Nephron progenitor cell (in vitro differentiated cells): ENCODE results near the gene PICK1.

Source experiments
- DNase-seq: peaks from one replicate; pipeline ENCODE4 v3.0.0; 2021
- H3K27ac Mint-ChIP-seq: 2 replicates; pipeline ENCODE4 v1.8.0; 2021; ENCODE audit warnings: mild to moderate bottlenecking, moderate library complexity, mixed read lengths
- H3K27me3 Mint-ChIP-seq: 2 replicates; pipeline ENCODE4 v1.8.0; 2021; ENCODE audit warnings: mild to moderate bottlenecking, low read depth, mixed read lengths; ENCODE audit not compliant: poor library complexity
- H3K36me3 Mint-ChIP-seq: 2 replicates; pipeline ENCODE4 v1.8.0; 2021; ENCODE audit warnings: low read depth, mixed read lengths
- H3K4me1 Mint-ChIP-seq: 2 replicates; pipeline ENCODE4 v1.8.0; 2021; ENCODE audit warnings: mixed read lengths
- H3K4me3 Mint-ChIP-seq: 2 replicates; pipeline ENCODE4 v1.8.0; 2021; ENCODE audit warnings: mild to moderate bottlenecking, moderate library complexity, mixed read lengths
- H3K9me3 Mint-ChIP-seq: 2 replicates; pipeline ENCODE4 v1.8.0; 2021; ENCODE audit warnings: mild to moderate bottlenecking, moderate library complexity, mixed read lengths
- CTCF ChIP-seq: fragments of 200-600 bp; sonication (generic); IDR thresholded peaks from 2 replicates; pipeline ENCODE4 v1.5.0; 2021; ENCODE audit warnings: antibody characterized with exemption

Gene PICK1

GRCh38 chr22:38068641-38069371, 11.6 kb downstream of the PICK1 start:
- TF ChIP-seq CTCF: no peak
- Mint-ChIP-seq H3K9me3 (no peaks in the 10 kb centered on the region), H3K4me3 (no peak overlapping the region), H3K27me3 (no peaks in the 10 kb centered on the region), H3K27ac (no peak overlapping the region), H3K36me3 (peaks cover 16% of the 10 kb centered on the region), H3K4me1 (peaks cover 31% of the 10 kb centered on the region)
- DNase-seq: no peak

- peak overlapping the region; percentile 83 for H3K27ac Mint-ChIP-seq
Measured at GRCh38 chr22:38069372-38070249, 12.4 kb downstream of the PICK1 start.

GRCh38 chr22:38070250-38070921, 13.2 kb downstream of the PICK1 start:
- Mint-ChIP-seq H3K4me3 (no peak overlapping the region), H3K36me3 (peaks cover 20% of the 10 kb centered on the region), H3K4me1 (peaks cover 36% of the 10 kb centered on the region), H3K27ac (peak overlapping the region; percentile 83), H3K9me3 (no peaks in the 10 kb centered on the region), H3K27me3 (no peaks in the 10 kb centered on the region)
- no peak for DNase-seq
- no peak for TF ChIP-seq CTCF

More at GRCh38 chr22:38069372-38070249, 12.4 kb downstream of the PICK1 start:
- DNase-seq: peak; percentile 50
- no peaks in the 10 kb centered on the region for H3K27me3 Mint-ChIP-seq
- TF ChIP-seq CTCF: peak; percentile 43
- H3K4me1 Mint-ChIP-seq: peaks cover 31% of the 10 kb centered on the region
- H3K36me3 Mint-ChIP-seq: peaks cover 20% of the 10 kb centered on the region
- no peak overlapping the region for H3K4me3 Mint-ChIP-seq
- H3K9me3 Mint-ChIP-seq: no peaks in the 10 kb centered on the region

GRCh38 chr22:38071421-38072321, 14.5 kb downstream of the PICK1 start:
- Mint-ChIP-seq H3K27me3 (no peaks in the 10 kb centered on the region), H3K36me3 (peaks cover 15% of the 10 kb centered on the region), H3K4me1 (peaks cover 45% of the 10 kb centered on the region), H3K9me3 (no peaks in the 10 kb centered on the region), H3K27ac (no peak overlapping the region), H3K4me3 (no peak overlapping the region)
- TF ChIP-seq CTCF: no peak
- no peak for DNase-seq
